RPMI8226 (cell line): ENCODE data around the gene RARG.

Experiments used
- DNase-seq: peaks from one replicate; pipeline ENCODE4 v3.0.0-alpha.2; 2015

Gene RARG

DNA sequence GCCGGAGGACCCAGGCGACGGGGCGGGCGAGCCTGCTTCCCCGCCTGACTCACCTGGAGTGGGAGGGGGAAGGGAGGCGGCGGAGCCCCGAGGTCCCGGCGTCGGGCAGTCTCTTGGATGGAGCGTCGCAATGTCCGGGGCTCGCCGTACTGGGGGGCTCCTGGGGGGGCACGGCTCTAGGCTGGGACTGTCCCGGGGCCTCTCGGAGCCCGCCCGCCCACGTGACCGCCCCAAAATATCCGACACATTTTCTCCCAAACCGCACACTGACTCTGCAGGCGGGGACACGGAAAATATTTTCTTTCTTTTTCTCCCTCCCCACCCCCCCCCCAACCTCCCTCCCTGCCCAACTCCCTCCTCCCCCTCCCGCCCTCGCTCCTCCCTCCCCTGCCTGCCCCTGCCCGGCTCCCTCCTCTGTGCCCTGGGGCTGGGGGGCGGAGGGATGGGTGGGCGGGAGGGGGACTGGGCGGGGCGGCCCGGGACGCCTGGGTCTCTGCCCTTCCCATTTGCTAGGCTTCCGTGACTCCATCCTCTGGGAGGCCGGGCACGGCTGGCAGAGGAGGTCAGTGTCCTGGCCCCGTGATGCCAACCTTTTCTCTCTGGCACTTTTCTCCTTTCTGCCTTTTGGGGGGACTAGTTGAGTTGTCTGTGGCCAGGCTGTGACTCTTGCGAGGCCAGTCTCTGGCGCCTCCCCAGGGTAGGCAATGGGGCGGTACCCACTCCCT lies at the start of gene RARG:
RARG (minus strand) TSS at position 289 of the 725 bp plus-strand sequence. CDS start 4,664 bp downstream, outside the sequence.
- DNase-seq: peak; percentile 78

DNA sequence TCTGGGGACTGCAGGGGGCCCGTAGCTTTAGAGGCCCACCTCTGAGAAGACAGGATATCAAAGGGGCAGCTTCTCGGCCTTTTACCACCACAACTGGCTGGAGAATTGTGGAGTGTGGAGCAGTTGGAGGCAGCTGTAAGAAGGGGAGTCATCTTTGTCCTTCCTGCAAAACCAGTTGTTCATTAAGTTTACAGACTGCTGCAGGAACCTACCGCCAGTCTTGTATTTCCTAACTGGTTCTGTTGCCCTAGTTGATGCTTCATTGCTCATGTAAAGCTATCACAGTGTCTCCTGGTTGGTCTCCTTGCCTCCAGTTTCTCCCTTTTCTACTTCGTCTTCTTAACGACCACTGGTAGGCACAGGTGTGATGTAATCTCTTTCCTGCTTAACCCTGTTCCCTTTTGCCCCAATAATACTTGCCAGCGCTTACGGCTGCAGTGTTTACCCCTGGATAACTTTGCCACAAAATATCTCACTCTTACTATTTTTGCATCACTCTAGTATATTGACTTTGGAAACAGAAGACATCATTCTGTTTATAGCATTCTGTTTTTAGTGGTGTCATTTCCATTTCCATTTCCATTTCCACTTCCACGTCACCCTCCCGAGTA lies 48.0 kb upstream of the RARG start:
- DNase-seq: no peak

DNA sequence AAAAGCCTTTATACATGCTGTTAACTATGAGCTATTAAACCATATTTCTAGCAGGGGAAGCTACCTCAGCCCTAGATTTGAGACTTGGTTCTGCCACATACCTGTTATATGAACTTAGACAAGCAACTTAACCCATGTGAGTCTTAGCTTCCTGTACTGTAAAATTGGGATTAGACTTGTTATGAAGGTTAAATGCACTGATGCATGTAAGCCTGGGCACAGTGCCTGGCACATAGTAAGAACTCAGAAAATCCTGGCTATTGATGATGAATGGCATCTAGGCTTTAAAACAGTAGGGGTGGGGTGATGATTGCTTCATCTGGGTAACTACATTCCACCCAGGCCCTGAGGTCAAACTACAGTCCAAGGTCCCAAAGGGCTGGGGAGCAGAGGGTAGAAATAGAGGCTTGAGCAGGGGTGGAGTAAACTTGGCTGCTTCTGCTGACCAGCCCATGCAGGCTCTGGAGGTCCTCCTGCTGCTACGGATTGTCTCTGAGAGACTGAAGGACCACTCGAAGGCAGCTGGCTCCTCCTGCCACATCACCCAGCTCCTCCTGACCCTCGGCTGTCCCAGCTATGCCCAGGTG lies 47.4 kb upstream of the RARG start:
- no peak for DNase-seq

DNA sequence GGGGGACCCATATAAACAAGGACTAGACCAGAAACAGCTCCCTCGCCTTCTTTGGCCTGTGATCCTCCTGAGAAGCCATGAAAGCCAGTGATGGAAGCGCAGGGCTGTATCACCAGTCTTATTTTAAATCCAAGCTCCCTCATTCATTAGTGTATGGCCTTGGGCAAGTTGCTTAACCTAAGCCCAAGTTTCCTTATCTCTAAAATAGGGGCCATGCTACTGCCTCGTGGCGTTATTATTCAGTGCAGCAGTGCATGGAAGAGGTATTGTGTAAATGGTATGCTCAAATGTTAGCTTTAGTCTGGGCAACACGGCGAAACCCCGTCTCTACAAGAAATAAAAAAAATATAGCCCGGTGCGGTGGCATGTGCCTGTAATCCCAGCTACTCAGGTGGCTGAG lies 46.0 kb upstream of the RARG start:
- no peak for DNase-seq

DNA sequence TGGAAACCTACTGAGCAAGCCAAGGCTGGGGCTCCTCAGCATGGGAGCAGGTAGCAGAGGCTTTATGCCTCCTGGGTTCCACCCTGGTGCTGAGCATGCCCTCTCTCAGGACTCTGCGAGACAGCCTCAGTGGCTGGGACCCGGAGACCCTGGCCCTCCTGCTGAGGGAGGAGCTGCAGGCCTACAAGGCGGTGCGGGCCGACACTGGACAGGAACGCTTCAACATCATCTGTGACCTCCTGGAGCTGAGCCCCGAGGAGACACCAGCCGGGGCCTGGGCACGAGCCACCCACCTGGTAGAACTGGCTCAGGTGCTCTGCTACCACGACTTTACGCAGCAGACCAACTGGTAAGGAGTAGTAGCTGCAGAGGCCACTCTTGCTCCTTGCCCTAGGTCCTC lies 44.5 kb upstream of the RARG start:
- DNase-seq: no peak

DNA sequence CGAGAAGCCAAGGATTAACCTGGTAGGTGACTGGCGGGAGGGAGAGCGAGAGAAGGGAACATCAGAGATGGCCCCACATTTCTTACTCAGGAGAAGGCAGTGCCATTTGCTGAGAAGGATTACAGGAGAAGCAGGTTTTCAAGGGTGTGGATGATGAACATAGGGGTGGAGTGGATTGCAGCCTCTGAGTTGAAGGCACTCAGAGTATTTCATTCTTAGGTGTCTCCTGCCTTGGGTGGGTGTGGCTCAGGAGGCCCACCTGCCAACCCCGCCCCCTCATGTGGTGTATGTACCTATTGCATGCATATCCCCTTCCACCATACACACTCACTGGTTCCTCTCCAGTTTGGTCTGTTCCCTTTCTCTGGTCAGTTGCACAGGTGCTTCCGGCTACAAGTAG lies 42.4 kb upstream of the RARG start:
- no peak for DNase-seq

DNA sequence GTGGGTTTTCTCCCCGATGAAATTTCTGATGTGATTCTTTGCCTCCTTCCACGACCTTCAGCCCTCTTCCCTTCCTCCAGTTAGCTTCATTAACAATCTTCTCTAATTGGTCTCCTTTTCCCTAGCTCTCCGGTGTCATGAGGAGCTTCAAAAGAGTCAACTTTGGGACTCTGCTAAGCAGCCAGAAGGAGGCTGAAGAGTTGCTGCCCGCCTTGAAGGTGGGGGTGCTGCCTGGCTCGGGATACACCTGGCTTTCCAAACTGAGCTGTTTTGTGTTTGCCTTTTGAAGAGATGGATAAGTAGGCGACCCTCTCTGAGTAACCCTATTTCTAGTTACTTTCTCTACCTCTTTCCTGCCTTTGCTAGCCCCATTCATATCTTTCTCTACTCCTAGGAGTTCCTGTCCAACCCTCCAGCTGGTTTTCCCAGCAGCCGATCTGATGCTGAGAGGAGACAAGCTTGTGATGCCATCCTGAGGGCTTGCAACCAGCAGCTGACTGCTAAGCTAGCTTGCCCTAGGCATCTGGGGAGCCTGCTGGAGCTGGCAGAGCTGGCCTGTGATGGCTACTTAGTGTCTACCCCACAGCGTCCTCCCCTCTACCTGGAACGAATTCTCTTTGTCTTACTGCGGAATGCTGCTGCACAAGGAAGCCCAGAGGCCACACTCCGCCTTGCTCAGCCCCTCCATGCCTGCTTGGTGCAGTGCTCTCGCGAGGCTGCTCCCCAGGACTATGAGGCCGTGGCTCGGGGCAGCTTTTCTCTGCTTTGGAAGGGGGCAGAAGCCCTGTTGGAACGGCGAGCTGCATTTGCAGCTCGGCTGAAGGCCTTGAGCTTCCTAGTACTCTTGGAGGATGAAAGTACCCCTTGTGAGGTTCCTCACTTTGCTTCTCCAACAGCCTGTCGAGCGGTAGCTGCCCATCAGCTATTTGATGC lies 36.9 kb upstream of the RARG start:
- DNase-seq: peak; percentile 21

DNA sequence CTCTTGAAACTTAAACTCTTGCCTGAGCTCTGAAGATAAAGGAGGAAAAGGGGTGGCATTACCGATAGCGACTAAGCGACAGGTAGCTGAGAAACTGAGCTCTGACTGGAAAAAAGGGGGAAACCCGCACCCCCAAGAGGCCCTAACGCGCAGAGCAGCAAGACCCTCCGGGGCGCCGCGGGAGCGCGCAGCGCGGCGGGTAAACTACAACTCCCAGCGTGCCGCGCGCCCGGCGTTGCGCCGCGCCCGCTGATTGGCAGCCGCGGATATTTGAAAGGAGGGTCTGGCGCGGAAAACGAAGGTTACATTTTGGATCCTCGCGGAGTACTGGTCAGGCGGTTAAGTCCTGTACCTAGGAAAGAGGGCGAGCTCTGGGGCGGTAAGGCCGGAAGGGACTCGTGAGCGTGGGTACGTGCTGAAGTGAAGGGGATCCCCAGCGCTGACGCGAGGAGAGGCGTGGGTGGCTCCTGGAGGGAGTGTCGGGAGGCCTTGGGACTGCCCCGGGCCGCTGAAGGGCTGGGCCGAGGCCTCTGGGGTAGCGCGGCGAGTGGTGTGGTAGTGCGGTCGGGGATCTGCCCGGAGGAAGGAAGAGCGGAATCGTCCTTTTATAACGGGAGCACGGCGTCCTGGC lies 36.1 kb upstream of the RARG start, which contains the start of gene ESPL1:
ESPL1 (plus strand) TSS at position 301 of the 631 bp plus-strand sequence. CDS start 468 bp downstream, outside the sequence.
- peak; percentile 83 for DNase-seq

DNA sequence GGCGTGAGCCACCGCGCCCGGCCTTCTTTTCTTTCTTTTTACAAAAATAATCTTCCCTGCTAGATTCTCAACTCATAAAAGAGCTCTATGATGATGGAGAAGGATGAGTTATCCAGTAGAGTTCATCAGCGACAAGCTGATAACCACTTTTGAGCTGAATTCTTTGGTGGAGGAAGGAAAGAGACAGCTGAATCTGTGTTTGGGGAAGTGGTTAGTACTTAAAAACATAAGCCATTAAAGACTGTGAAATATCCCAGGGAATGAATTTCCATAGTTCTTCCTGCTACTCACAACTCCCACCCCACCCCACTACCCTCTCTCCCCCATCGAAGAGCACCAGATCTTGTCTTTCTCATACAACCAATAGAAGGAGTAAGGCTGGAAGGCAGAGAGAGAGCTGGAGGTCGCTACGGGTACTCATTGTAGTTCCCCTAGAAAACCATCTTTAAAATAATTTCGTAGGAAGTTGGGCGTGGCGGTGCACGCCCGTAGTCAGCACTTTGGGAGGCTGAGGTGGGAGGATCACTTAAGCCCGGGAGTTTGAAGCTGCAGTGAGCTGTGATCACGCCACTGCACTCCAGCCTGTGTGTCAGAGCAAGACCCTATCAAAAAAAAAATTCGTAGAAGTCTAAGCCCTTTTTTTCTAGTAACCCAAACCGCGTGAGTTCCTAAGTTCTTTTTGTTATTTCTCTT lies 35.4 kb upstream of the RARG start:
- peak; percentile 53 for DNase-seq

DNA sequence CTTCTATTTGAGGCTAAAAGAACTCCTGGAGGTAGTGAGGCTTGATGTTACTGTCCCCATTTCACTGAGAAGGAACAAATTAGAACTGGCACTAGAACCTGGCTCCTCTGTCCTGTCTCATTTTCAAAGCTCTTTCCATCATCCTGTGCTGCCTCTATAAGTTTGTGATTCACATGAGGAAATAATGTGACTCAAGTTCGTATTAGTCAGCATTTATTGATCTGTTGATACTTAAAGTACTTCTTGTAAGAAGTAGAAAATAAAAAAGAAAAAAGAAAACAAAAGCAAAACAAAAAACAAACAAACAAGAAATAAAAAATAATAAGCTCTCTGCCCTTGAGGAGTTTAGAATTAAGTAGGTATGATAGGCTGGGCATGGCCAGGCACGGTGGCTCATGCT lies 33.8 kb upstream of the RARG start:
- no peak for DNase-seq

DNA sequence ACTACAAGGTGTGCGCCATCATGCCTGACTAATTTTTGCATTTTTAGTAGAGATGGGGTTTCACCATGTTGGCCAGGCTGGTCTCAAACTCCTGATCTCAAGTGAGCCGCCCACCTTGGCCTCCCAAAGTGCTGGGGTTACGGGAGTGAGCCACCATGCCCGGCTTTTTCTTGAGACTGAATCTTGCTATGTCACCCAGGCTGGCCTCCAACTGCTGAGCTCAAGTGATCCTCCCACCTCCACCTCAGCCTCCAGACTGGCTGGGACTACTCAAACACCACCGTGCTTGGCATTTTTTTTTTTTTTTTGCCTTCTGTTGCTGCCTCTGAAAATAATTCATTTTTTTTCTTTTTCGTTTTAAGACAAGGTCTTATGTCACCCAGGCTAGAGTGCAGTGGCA lies 27.9 kb upstream of the RARG start:
- no peak for DNase-seq

DNA sequence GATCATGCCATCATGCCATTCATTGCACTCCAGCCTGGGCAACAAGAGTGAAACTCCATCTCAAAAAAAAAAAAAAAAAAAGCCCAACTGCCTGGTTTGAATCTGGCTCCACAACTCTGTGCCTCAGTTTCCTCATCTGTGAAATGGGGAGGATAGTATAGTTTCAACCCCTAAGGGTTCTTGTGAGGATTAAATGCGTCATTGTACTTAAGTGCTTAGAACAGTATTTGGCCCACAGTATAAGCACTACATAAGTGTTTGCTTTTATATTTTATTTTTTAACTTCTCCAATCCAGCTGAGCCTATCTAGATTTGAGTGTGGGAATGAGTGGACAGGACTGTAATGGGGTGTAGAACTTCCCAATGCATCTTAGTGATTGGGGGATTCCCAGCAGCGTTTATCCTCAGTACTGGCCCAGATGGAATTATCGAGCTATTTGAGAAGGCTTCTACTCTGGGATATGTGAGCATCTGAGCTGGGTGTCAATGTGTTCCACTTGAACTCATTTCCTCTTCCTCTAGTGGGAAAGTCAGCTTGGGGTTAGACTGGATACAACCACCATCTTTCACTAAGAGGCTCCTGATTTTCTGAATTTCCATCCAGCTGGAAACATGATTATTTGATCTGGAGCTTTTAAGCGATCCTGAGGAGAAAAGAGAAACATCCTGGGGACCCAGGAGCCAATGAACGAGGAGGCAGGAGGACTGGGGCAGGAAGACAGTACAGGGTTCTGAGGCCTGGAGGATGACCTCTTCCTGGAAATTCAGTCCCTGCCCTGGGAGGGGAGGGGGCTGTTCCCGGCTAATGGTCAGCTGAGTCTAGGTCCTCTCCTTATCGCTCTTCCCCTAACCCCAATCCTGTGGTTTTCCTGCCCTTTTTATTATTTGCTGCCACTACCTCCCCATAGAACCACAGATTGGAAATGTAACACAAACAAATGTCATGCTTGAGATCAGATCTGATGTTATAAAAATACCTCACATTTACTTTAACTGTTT lies 26.8 kb upstream of the RARG start:
- no peak for DNase-seq

DNA sequence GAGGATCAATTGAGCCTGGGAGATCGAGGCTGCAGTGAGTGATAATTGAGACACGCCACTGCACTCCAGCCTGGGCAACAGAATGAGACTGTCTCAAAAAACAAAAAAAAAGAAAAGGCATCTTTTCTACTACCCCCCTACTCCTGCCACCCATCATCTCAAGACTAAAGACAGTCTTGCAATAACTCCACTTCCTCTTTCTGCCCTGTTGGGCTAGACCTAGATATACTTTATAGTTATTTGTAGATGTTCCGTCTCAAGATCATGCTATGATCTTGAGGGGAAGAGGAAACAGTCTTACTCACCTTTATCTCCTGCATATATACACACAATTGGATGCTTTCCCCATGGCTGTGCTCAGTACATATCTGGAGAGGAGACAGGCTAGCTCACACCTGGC lies 24.0 kb upstream of the RARG start:
- no peak for DNase-seq

DNA sequence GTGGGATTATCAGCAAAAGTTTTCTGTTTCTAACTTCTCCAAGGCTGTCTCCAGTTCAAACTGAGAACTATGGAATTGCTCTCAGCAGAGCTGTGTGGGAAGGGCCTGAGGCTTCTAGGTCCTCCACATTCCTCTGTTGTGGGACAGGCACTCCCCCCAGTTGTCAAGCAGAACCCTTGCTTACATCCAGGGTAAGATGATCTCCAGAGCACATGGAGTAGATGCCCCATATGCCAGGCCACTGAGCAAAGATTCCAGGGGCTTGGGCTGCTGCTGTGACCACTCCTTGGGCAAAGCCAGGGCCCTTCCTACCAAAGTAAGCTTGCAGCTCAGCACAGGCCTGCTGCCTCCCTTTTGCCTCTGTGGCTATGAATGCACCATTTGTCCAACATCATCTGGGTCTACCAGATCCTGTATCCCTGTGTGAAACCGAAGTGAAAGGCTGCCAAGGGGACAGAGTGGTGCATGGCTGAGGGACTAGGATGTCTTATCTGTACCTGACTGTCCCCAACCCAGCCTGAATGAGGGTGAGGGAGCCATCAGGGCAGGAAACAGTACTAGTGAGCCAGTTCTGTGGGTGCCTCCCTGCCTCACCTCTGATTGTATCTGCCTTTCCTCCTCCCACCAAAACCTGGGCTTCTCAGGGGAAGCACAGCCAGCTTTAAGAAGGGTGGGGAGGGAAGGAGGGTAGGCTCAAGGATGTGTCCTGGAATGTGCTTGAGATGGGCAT lies 23.0 kb upstream of the RARG start:
- DNase-seq: no peak

DNA sequence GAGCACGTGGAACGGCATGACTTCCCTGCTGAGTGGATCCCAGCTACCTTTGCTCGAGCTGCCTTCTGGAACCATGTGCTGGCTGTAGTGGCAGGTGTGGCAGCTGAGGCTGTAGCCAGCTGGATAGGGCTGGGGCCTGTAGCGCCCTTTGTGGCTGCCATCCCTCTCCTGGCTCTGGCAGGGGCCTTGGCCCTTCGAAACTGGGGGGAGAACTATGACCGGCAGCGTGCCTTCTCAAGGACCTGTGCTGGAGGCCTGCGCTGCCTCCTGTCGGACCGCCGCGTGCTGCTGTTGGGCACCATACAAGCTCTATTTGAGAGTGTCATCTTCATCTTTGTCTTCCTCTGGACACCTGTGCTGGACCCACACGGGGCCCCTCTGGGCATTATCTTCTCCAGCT lies 21.3 kb upstream of the RARG start:
- no peak for DNase-seq

DNA sequence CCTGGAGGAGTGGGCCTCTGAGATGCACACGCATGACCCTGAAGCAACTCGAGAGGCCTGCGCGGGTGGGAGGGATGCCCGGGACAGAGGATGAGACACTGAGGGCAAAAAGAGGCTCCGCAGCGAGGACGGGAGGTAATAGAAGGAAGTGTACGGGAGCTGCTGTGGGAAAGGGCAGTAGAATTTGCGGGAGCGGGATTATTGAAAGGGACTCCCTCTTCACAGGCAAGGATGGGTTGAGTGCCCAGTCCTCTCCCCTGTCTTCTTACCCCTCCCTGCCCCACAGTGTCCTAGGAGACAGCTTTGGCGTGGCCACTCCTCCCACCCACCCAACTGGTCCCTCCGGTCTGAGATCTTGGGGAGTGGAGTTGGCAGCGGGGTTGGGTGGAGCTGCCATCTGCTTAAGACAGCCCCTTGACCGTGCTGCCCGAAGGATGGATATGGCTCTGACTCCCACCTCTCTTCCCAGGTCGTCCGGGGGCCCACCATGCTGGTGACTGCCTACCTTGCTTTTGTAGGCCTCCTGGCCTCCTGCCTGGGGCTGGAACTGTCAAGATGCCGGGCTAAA lies 20.4 kb upstream of the RARG start:
- no peak for DNase-seq

DNA sequence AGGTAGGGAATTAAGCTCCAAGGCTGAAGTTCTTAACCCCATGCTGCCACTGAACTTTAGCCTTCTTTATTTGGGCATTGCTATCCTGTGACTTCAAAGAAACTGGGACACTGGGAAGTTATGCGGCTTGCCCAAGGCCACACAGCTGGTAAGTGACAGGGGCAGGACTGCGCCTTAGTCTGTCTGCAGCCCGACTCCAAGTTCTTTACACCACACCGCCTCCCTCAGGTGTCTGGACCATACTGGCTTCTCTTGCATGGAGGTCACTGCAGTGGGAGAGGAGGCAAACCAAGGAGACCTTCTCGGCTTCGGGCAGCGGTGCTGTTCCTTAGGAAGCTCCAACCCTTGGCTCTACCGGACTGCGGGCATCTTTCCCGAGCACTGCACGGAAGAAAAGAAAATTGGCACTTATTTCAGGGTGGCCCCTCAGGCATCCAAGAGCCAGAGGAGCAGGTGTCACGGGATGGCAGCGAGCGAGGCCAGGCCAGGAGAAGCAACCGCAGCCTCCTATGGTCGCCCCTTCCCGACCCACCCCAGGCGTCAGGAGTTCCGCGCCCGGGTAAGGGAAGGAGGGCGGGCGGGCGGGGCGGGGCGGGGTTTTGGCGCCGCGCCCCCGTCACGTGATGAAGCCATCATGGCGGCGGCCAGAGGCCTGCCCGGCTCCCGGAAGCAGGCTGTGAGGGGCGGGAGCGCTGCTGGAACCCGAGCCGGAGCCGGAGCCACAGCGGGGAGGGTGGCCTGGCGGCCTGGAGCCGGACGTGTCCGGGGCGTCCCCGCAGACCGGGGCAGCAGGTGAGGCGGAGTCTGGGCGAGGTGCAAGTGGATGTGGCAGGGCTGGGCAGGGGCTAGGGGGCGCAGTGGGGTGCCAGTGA lies 19.7 kb upstream of the RARG start:
- peak; percentile 87 for DNase-seq

DNA sequence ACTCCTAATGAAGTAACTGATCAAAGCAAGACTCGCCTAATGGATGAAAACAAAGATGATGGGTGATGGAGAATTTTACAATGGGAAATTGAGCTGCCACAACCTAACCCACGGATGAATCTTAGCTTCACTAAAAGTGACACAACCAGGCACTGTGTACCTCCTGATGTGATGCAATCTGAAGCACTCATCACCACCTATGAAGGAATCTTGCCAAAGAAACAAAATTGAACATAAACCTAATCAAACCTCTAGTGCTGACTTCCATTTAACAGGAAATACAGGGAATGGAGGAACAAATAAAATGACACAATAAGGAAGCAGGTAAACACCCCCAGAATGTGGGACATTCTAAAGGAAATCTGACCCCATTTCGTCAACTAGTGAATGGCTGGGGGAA lies 13.3 kb upstream of the RARG start:
- DNase-seq: no peak

DNA sequence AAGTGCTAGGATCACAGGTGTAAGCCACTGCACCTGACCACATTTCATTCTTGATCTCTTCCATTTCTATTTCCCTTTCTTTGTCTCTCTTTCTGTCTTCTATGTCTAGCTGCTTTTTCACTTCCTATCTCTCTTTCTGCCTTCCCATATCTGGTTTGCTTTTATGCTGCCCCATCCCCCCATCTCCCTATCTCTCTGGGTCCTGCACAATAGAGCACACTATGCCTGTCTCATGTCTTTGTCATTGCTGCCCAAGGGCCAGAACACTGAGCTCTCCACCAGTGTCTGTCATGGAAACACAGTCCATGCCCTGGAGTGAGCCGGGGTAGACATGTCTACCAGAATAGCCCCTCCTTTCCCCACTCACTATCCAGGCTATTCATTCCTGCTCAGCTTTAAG lies 12.3 kb upstream of the RARG start:
- DNase-seq: no peak
